OCI-LY1 (cell line): Measurements from ENCODE around the gene PROZ.

Experiments
- H2AFZ ChIP-seq: fragments of 200-600 bp; sonication (generic), shearing (Covaris generic); 2 replicates; pipeline ENCODE4 v1.6.0; 2014; ENCODE audit warnings: antibody characterized with exemption, mild to moderate bottlenecking, low read length
- H3F3A ChIP-seq: fragments of 200-600 bp; sonication (generic), shearing (Covaris generic); 2 replicates; pipeline ENCODE4 v1.6.0; 2014; ENCODE audit warnings: mild to moderate bottlenecking, antibody characterized with exemption, low read length, moderate library complexity; ENCODE audit not compliant: insufficient read depth
- H3K27ac ChIP-seq: fragments of 200-600 bp; sonication (generic); 2 replicates; pipeline ENCODE4 v1.5.1; 2014; ENCODE audit warnings: low read length, mixed run types, mild to moderate bottlenecking, low read depth; ENCODE audit not compliant: poor library complexity, severe bottlenecking
- H3K27me3 ChIP-seq: fragments of 200-600 bp; sonication (generic); 2 replicates; pipeline ENCODE4 v1.6.0; 2014; ENCODE audit warnings: antibody characterized with exemption, mild to moderate bottlenecking, low read length, moderate library complexity; ENCODE audit not compliant: insufficient read depth
- H3K36me3 ChIP-seq: fragments of 200-600 bp; sonication (generic); 2 replicates; pipeline ENCODE4 v1.6.1; 2014; ENCODE audit warnings: mild to moderate bottlenecking, antibody characterized with exemption, low read length, moderate library complexity, mixed read lengths; ENCODE audit not compliant: insufficient read depth
- H3K4me1 ChIP-seq: fragments of 200-600 bp; sonication (generic); 2 replicates; pipeline ENCODE4 v1.5.1; 2014; ENCODE audit warnings: mild to moderate bottlenecking, low read length, moderate library complexity; ENCODE audit not compliant: insufficient read depth, severe bottlenecking
- H3K4me2 ChIP-seq: fragments of 200-600 bp; sonication (generic), shearing (Covaris generic); 2 replicates; pipeline ENCODE4 v1.6.1; 2014; ENCODE audit warnings: low read length
- H3K4me3 ChIP-seq: fragments of 200-600 bp; sonication (generic); 2 replicates; pipeline ENCODE4 v1.5.1; 2014; ENCODE audit warnings: low read length, low read depth, mild to moderate bottlenecking, mixed read lengths; ENCODE audit not compliant: poor library complexity, severe bottlenecking
- H3K79me2 ChIP-seq: fragments of 200-600 bp; shearing (Covaris generic); 2 replicates; pipeline ENCODE4 v1.6.1; 2016; ENCODE audit warnings: mixed run types, low read length, mixed read lengths; ENCODE audit not compliant: insufficient read depth
- H3K9ac ChIP-seq: fragments of 200-600 bp; sonication (generic), shearing (Covaris generic); 2 replicates; pipeline ENCODE4 v1.6.1; 2014; ENCODE audit warnings: mild to moderate bottlenecking, low read length, mixed read lengths
- H3K9me2 ChIP-seq: fragments of 200-600 bp; sonication (generic), shearing (Covaris generic); 2 replicates; pipeline ENCODE4 v1.6.1; 2014; ENCODE audit warnings: low read depth, mild to moderate bottlenecking, low read length, mixed read lengths
- H3K9me3 ChIP-seq: fragments of 200-600 bp; shearing (Covaris generic); 2 replicates; pipeline ENCODE4 v1.6.1; 2014; ENCODE audit warnings: low read length, mixed read lengths
- H4K20me1 ChIP-seq: fragments of 200-600 bp; sonication (generic), shearing (Covaris generic); 2 replicates; pipeline ENCODE4 v1.6.0; 2016; ENCODE audit warnings: mild to moderate bottlenecking, low read length; ENCODE audit not compliant: insufficient read depth
- EZH2 ChIP-seq: fragments of 200-600 bp; sonication (generic), shearing (Covaris generic); IDR thresholded peaks from 2 replicates; pipeline ENCODE4 v1.8.0; 2017; ENCODE audit warnings: borderline replicate concordance, mixed run types, mild to moderate bottlenecking, antibody characterized with exemption, low read length, moderate library complexity, mixed read lengths
- TF ChIP-seq, protein P1 (sequence below): fragments of 200-600 bp; sonication (generic), shearing (Covaris generic); IDR thresholded peaks from 2 replicates; pipeline ENCODE4 v1.5.1; 2017; ENCODE audit warnings: mild to moderate bottlenecking, antibody characterized with exemption, low read length, moderate library complexity, mixed read lengths

The PROZ gene

GRCh38 chr13:113192279-113192678, 33.8 kb downstream of the PROZ start:
- Histone ChIP-seq H2AFZ (no peak overlapping the region), H3K27ac (no peak overlapping the region), H3K4me2 (no peak overlapping the region), H3K9me3 (no peaks in the 10 kb centered on the region), H3K27me3 (no peaks in the 10 kb centered on the region), H3K36me3 (peaks cover 95% of the 10 kb centered on the region), H3K9ac (no peak overlapping the region), H3K79me2 (no peaks in the 10 kb centered on the region), H3K4me3 (no peak overlapping the region), H3K9me2 (no peaks in the 10 kb centered on the region), H3K4me1 (no peaks in the 10 kb centered on the region), H3F3A (no peaks in the 10 kb centered on the region), H4K20me1 (no peaks in the 10 kb centered on the region)
- TF ChIP-seq EZH2: no peak

DNA sequence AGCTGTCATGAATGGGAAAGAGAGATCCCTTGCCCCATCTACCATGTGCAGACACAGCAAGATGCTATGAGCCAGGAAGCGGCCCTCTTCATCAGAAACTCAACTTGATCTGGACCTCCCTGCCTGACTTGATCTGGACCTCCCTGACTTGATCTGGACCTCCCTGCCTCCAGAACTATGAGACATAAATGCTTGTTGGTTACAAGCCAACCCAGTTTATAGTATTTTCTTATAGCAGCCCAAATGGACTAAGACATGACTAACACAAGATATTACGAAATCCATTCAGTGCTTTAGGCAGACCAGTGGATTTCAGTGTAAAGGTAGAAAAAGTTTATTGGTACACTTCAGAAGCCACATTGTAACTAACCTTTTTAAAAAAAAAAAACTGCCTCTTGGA, 34.5 kb downstream of the PROZ start:
- H3K9ac ChIP-seq: no peak overlapping the region
- H4K20me1 ChIP-seq: no peaks in the 10 kb centered on the region
- H3K36me3 ChIP-seq: peaks cover 95% of the 10 kb centered on the region
- H3K27ac ChIP-seq: no peak overlapping the region
- no peak overlapping the region for H3K4me2 ChIP-seq
- H3K79me2 ChIP-seq: no peaks in the 10 kb centered on the region
- H3K4me3 ChIP-seq: no peak overlapping the region
- no peaks in the 10 kb centered on the region for H3K9me3 ChIP-seq
- no peaks in the 10 kb centered on the region for H3K27me3 ChIP-seq
- H2AFZ ChIP-seq: no peak overlapping the region
- no peaks in the 10 kb centered on the region for H3K4me1 ChIP-seq
- TF ChIP-seq, protein P1, sequence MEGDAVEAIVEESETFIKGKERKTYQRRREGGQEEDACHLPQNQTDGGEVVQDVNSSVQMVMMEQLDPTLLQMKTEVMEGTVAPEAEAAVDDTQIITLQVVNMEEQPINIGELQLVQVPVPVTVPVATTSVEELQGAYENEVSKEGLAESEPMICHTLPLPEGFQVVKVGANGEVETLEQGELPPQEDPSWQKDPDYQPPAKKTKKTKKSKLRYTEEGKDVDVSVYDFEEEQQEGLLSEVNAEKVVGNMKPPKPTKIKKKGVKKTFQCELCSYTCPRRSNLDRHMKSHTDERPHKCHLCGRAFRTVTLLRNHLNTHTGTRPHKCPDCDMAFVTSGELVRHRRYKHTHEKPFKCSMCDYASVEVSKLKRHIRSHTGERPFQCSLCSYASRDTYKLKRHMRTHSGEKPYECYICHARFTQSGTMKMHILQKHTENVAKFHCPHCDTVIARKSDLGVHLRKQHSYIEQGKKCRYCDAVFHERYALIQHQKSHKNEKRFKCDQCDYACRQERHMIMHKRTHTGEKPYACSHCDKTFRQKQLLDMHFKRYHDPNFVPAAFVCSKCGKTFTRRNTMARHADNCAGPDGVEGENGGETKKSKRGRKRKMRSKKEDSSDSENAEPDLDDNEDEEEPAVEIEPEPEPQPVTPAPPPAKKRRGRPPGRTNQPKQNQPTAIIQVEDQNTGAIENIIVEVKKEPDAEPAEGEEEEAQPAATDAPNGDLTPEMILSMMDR: no peak
- no peak for TF ChIP-seq EZH2
- no peaks in the 10 kb centered on the region for H3K9me2 ChIP-seq
- H3F3A ChIP-seq: no peaks in the 10 kb centered on the region

GRCh38 chr13:113195360-113195759, 36.9 kb downstream of the PROZ start:
- Histone ChIP-seq H3K36me3 (peaks cover 95% of the 10 kb centered on the region), H3K9me2 (no peaks in the 10 kb centered on the region), H3K9ac (no peak overlapping the region), H3K27ac (no peak overlapping the region), H2AFZ (no peak overlapping the region), H3K27me3 (no peaks in the 10 kb centered on the region), H3K4me1 (no peaks in the 10 kb centered on the region), H3K79me2 (peaks cover 2% of the 10 kb centered on the region), H3F3A (no peaks in the 10 kb centered on the region), H3K4me3 (no peak overlapping the region), H3K9me3 (no peaks in the 10 kb centered on the region), H4K20me1 (no peaks in the 10 kb centered on the region), H3K4me2 (no peak overlapping the region)
- TF ChIP-seq, protein P1: no peak
- TF ChIP-seq EZH2: no peak

- H3K9me3 ChIP-seq: no peaks in the 10 kb centered on the region
- no peak overlapping the region for H3K4me3 ChIP-seq
- no peak overlapping the region for H3K27ac ChIP-seq
Observed at GRCh38 chr13:113196970-113197737, 38.7 kb downstream of the PROZ start.

More at GRCh38 chr13:113196970-113197737, 38.7 kb downstream of the PROZ start:
- no peaks in the 10 kb centered on the region for H3K9me2 ChIP-seq
- no peaks in the 10 kb centered on the region for H3F3A ChIP-seq
- no peak overlapping the region for H3K4me2 ChIP-seq
- peaks cover 87% of the 10 kb centered on the region for H3K36me3 ChIP-seq
- no peaks in the 10 kb centered on the region for H3K4me1 ChIP-seq
- H4K20me1 ChIP-seq: peaks cover 5% of the 10 kb centered on the region; the same call in 1 of the 2 replicates
- H2AFZ ChIP-seq: no peak overlapping the region
- no peaks in the 10 kb centered on the region for H3K27me3 ChIP-seq
- H3K79me2 ChIP-seq: peaks cover 20% of the 10 kb centered on the region
- no peak for TF ChIP-seq EZH2
- TF ChIP-seq, protein P1: no peak
- H3K9ac ChIP-seq: no peak overlapping the region
